GM21423 (cell line): Measurements from ENCODE around the gene REN.

Experiments used
- ATAC-seq: cut with Tn5 transposase; IDR thresholded peaks from one replicate; pipeline ENCODE4 v1.9.1; 2021; ENCODE audit warnings: mild to moderate bottlenecking, moderate library complexity; ENCODE audit not compliant: unreplicated experiment

Gene REN

GRCh38 chr1:204166219-204166618, at the start of gene REN:
REN (minus strand) TSS chr1:204166337; CDS start chr1:204166293, 44 bp downstream.
- no peak for ATAC-seq

GRCh38 chr1:204213668-204214662, 47.8 kb upstream of the REN start, which contains the start of gene GOLT1A:
GOLT1A (minus strand) TSS chr1:204213988; CDS start chr1:204213906, 82 bp downstream.
- ATAC-seq, result peak; percentile 73

- no peak for ATAC-seq
Observed at GRCh38 chr1:204212715-204213114, 46.6 kb upstream of the REN start.

GRCh38 chr1:204211046-204211445, 44.9 kb upstream of the REN start:
- no peak for ATAC-seq

- ATAC-seq, result peak; percentile 65
Observed at GRCh38 chr1:204207136-204207616, 41.0 kb upstream of the REN start.

GRCh38 chr1:204206121-204206520, 40.0 kb upstream of the REN start:
- no peak for ATAC-seq

GRCh38 chr1:204205486-204205885, 39.3 kb upstream of the REN start:
- ATAC-seq, result no peak

GRCh38 chr1:204204944-204205343, 38.8 kb upstream of the REN start:
- no peak for ATAC-seq

GRCh38 chr1:204203206-204203767, 37.1 kb upstream of the REN start:
- ATAC-seq, result no peak

- no peak for ATAC-seq
Observed at GRCh38 chr1:204202481-204202880, 36.3 kb upstream of the REN start.

- no peak for ATAC-seq
Observed at GRCh38 chr1:204201348-204202040, 35.4 kb upstream of the REN start.

- ATAC-seq, result no peak
Observed at GRCh38 chr1:204199579-204199978, 33.4 kb upstream of the REN start.

- ATAC-seq, result no peak
Observed at GRCh38 chr1:204198348-204199340, 32.5 kb upstream of the REN start.

- no peak for ATAC-seq
Observed at GRCh38 chr1:204197068-204197467, 30.9 kb upstream of the REN start.

GRCh38 chr1:204196068-204196795, 30.1 kb upstream of the REN start, which contains the start of gene KISS1:
KISS1 (minus strand) TSS chr1:204196491; CDS start chr1:204192876, 3,615 bp downstream.
- ATAC-seq, result no peak

- ATAC-seq, result no peak
Observed at GRCh38 chr1:204194771-204195170, 28.6 kb upstream of the REN start.

GRCh38 chr1:204194080-204194479, 27.9 kb upstream of the REN start:
- no peak for ATAC-seq

- no peak for ATAC-seq
Observed at GRCh38 chr1:204192589-204193352, 26.6 kb upstream of the REN start.

GRCh38 chr1:204192046-204192445, 25.9 kb upstream of the REN start:
- ATAC-seq, result no peak
